Measurements from ENCODE around the gene ADA.
A peak's percentile ranks its signal among the peaks of the same experiment; 100 is the strongest.

ADA gene

DNA sequence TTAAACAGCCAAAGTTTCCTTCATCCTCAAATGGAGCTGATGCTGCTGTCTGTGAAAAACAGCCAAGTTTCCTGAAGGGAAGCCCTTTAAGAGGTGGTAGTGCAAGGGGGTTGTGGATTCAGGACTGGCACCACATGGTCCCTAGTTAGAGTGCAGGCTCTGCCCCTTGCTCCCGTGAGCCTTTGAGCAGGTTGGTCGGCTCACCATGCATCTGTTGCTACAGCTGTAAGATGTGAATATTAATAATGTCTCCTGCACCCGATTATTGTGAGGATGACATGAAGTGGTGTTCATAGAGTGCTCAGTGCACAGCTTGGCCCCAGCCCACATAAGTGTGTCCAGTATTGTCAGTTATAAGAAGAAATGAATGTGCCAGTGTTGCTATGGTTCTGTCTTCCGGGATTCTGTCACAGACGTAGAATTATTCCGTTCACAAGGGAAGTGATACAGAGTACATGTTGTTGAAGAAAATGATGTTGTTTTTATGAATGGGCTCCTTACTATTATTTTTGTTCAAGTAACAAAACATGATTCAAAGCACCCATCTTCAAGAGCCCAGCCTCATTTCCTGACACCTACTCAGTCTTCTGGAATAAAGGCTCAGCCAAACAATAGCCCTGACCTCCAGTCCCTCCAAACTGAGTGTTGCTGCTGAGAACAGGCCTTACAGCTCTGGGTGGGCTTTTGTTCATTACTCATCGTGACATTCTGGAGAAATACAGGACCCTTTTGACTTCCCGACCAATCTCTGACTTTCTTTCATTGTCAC lies 72.0 kb downstream of the ADA start:
- no peak overlapping the region for H3K4me3 ChIP-seq
- DNase-seq (ENCODE audit: low spot score), result no peak
- TF ChIP-seq, protein P1, sequence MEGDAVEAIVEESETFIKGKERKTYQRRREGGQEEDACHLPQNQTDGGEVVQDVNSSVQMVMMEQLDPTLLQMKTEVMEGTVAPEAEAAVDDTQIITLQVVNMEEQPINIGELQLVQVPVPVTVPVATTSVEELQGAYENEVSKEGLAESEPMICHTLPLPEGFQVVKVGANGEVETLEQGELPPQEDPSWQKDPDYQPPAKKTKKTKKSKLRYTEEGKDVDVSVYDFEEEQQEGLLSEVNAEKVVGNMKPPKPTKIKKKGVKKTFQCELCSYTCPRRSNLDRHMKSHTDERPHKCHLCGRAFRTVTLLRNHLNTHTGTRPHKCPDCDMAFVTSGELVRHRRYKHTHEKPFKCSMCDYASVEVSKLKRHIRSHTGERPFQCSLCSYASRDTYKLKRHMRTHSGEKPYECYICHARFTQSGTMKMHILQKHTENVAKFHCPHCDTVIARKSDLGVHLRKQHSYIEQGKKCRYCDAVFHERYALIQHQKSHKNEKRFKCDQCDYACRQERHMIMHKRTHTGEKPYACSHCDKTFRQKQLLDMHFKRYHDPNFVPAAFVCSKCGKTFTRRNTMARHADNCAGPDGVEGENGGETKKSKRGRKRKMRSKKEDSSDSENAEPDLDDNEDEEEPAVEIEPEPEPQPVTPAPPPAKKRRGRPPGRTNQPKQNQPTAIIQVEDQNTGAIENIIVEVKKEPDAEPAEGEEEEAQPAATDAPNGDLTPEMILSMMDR (IDR thresholded peaks at IDR 0.05), result no peak
- H3K27ac ChIP-seq, result peak overlapping the region in 1 of 2 donors; percentile 27

DNA sequence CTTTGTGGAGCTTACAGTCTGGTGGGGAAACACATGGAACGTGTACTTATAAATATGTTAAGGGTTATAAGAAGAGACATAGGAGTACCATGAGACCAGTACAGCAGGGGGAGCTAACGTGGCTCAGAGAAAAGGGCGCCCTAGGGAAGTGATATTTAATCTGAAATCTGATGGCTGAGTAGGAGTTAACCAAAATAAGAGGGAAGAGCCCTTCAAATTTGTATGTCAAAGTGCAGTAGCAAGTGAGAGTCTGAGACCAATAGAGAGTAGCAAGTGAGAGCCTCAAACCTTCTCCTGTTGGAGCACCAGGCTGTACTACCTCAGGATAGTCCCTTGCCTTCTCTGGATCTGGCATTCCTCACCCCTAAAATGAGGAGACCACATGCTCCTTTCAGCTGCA lies 75.2 kb downstream of the ADA start:
- TF ChIP-seq, protein P1 (IDR thresholded peaks at IDR 0.05), result no peak
- H3K4me3 ChIP-seq, result no peak overlapping the region
- H3K27ac ChIP-seq, result peak overlapping the region; percentile 28 to 35
- no peak for DNase-seq (ENCODE audit: low spot score)

DNA sequence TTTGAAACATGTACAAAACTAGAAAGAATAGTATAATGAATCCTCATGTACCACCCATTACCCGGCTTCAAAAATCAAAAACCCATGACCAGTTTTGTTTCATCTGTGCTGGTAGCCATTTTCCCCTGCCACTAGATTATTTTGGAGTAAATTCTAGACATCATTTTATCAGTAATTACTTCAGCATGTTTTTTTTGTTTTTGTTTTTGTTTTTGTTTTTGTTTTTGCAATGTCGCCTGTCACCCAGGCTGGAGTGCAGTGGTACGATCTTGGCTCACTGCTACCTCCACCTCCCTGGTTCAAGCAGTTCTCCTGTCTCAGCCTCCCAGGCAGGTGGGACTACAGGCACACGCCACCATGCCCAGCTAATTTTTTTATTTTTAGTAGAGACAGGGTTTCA lies 77.1 kb downstream of the ADA start:
- no peak for DNase-seq (ENCODE audit: low spot score)
- Histone ChIP-seq H3K27ac (peak overlapping the region in 1 of 2 donors; percentile 90), H3K4me3 (no peak overlapping the region)
- TF ChIP-seq, protein P1 (IDR thresholded peaks at IDR 0.05), result no peak

DNA sequence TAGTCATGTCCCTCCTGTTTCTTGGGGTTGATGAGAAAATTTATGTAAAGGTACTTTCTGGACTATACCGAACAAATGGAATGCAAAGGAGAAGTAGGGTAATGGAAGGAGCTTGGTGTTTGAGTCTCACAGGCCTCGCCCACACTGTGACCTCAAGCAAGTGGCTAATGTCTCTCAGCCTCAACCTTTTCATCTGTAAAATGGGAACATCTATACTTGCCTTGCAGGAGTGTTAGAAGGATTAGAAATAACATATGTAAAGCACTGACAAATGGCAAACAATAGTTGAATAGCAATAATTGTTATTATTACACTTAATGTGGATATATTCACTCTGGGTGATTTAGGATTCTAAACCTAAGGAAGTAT lies 78.0 kb downstream of the ADA start:
- TF ChIP-seq, protein P1 (IDR thresholded peaks at IDR 0.05), result no peak
- H3K4me3 ChIP-seq, result no peak overlapping the region
- no peak for DNase-seq (ENCODE audit: low spot score)
- H3K27ac ChIP-seq, result peak overlapping the region; percentile 89 to 90

DNA sequence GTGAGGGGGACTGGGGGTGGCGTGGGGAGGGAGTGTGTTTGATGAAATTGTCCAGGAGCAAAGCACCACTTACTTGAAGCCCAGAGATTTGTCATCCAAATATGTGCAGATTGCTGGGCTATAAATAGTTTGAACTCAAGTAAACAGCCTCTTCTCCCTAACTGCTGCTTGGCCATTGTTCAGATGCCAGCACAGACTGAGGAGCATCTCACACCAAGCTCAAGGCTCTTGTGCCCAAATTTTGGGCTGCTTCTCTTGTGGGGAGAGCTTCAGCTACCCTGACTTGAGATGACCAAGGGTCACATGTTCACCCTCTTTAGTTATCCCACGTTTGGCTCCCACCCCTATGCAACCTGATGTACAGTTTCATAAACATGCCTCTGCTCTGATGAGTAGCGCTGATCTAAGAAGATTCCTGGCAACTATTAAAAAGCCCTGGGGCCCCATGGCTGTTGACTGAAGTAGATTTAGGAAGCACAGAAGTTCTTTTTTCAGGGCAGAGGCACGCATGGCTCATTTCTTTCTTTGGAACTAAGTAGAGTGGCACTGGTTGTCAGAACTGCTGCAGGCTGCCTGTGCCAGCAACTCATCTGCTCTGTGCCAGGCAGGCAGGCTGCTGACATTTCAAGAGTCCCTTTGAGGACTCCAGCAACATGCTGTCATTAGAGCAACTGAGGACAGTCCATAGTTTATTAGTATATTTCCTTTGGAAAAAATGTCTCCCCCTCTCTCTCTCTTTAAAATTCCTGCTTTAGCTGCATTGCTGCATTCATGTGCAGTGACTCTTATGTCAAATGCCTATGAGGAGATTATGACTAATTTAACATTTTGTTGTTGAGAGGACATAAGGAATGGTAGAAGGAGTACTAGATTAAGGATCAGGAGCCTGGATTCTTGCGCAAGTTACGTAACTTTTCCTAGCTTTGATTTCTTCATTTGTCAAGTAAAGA lies 78.7 kb downstream of the ADA start:
- Histone ChIP-seq H3K27ac (peak overlapping the region; percentile 89 to 90), H3K4me3 (peak overlapping the region; percentile 36)
- TF ChIP-seq, protein P1 (IDR thresholded peaks at IDR 0.05), result no peak
- no peak for DNase-seq (ENCODE audit: low spot score)

DNA sequence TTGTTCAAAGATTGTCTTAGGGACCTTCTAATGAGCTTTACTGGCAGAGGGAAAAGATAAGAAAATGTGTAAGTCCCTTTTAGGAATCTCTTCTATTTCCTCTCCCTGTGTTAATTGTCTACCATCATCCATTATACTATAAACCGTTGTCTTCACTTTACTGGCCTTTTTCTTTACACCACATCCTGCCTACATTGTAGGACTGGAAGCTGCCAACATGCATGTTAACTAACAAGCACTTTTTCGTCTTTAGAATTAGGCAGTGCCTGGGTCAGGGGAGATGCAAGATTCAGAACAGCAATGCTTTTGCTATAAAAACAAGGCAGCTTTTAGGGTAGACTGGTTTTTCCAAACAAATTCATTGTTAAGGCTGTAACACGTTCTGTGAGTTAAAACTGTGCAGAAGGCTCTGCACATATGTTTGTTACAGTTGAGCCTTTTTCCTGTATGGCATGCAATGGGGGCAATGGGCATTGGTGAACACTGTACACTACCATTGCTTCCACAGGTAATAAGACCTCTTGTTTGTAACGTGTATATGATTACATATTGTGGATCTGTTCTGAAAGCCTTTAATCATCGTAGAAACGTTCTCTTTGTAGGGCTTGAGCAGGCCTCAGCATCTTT lies 80.0 kb downstream of the ADA start:
- peak overlapping the region; percentile 66 to 90 for H3K27ac ChIP-seq
- no peak overlapping the region for H3K4me3 ChIP-seq
- DNase-seq (ENCODE audit: low spot score), result no peak
- TF ChIP-seq, protein P1 (IDR thresholded peaks at IDR 0.05), result no peak

Measured in coronary artery (tissue), 2 donors.